Embryonic facial prominence (tissue), 1 donor: ENCODE results near the gene WNT7A.

Experiments used
- DNase-seq: peaks from one replicate; pipeline ENCODE4 v3.0.0-alpha.2; 2016; ENCODE audit errors: extremely low spot score

Gene WNT7A

GRCh38 chr3:13884851-13885703, 5.2 kb upstream of the WNT7A start:
- no peak for DNase-seq

- no peak for DNase-seq
Observed at GRCh38 chr3:13883681-13884080, 3.8 kb upstream of the WNT7A start.

DNA sequence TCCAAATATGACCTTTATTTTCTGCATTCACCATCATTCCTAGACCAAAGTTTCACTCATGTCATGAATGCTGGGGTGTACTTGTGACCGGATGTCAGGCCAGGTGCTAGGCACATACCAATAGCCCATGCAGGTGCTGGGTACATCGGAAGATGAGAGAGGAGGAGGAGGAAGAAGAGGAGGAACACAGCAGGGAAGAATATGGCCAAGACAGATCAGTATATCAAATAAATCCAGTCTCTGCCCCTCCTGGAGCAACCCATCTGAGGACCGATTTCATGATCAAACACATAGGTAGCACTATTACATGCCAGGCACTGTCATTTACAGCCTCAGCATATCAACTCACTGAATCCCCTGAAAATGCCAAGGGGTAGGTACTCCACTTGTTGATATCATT, 3.0 kb upstream of the WNT7A start:
- DNase-seq: no peak

DNA sequence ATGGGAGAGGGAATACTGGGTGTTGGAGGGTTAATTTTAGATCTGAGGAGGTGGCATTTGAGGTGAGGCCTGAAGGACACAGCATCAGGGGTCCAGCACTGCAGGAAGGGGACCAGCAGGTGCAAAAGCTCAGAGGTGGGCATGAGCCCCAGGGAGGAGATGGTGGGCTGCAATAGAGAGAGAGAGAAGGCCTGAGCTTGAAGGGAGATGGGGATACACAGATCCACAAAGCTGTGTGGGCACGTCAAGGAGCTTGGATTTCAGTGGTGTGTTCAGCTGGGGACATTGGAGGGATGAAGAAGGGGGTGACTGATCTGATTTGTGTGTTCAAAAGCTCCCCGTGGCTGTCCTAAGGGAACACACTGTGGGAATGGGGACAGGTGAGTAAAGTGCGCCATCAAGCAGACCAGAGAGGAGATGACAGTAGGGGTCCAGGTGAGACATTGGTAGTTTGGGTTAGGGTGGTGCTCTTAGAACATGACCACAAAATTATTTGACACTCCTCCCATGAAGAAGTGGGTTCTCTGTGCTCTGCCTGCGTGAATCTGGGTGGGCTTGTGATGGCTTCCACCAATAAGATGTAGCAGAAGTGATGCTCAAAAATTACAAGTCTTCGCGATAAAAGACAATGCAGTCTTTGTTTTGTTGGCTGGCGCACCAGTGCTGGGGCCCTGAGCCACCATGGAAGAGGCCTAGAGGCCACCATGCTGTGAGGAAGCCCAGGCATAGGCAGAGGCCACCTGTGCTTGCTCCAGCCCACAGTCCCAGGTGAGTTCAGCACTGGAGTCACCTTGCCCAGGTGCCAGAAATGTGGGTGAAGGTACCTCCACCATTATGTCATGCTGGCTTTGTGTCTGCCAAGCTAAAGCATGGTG, 1.9 kb upstream of the WNT7A start:
- DNase-seq: no peak

DNA sequence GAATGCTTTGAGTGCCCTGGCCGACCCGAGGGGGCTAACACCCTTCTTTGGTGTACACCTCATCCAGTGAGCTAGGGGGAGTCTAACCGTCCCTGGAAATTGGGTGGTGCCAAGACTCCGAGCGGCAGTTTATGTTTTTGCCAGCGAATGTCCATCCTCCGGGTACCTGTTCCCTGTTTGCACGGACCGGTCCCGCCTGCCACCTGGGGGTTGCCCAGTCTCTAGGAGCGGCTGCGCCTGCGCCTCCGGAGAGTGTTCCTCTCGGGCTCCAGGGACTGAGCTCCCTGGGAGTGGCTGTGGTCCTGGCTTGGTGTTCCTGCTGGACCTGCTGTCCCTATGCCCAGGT, 913 bp upstream of the WNT7A start:
- no peak for DNase-seq

GRCh38 chr3:13879102-13879945, 547 bp downstream of the WNT7A start:
- no peak for DNase-seq

DNA sequence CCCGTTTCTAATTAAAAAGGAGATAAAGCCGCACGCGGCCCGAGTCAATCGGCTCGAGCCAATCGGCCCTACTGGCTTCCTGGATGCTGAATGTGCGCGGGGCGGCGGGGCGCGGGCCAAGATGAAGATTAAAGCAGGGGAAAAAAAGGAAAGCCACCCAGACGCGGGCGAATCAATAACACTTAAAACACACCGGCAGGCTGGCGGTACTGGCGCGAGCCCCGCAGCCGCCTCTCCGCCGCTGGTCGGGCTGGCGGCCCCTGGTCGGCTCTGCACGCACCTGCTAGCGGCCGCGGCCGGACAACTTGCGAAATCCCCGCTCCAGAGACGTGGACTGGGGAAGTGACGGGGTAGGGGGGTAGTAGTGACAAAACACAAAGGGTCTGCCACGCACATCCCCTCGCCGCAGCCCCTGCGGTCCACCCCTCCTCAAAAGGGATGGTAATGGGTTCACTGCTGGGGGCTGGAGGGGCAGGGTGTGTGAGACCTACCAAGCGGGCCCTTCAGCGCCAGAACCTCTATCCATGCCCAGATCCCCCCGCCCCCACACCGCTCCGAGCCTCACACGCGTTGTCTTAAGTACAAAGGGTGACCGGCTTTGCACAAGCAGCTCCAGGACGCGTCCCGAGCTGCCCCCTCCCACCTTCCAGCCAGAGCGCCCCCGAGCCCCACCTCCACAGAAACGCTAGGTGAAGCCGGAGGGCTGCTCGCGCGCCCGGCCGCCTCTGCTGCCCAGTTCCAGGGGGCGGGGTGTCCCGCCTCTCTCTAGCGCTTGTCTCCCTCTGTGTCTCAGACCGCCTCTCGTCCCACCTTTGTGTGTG, 1.4 kb downstream of the WNT7A start:
- DNase-seq: no peak

GRCh38 chr3:13877911-13878280, 2.0 kb downstream of the WNT7A start:
- DNase-seq: no peak

- DNase-seq: no peak
Observed at GRCh38 chr3:13876451-13877100, 3.3 kb downstream of the WNT7A start.

DNA sequence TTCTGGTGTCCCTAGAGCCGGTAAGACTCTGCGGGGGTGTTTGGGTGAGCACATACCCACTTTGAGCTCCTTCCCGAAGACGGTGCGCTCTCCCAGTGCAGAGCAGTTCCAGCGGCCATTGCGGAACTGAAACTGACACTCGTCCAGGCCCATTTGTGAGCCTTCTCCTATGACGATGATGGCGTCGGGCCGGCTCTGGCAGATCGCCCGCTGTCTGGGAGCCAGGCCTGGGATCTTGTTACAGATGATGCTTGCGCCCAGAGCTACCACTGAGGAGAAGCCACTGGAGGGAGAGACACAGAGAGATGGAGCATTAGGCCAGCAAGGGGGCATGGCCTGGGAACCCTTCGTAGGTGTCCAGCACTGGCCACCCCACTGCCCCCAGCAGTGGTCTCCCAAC, 5.0 kb downstream of the WNT7A start:
- no peak for DNase-seq

DNA sequence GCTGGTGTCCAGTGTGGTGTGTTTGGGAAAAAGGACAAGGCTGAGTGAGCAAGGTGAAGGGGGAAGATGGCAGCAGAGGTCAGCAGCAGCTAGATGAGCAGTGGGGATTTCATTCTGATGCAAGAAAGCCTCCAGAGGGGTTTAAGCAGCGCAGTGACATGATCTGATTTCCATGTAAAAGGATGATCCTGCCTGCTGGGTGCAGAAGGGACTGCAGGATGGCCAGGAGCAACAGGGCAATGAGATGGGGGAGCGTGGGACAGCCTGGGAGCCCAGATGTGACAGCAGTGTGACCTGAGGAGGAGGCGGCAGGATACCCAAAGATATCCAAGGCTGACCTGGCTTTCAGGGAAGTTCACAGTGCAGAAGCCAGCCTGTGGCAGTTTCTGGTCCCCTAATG, 6.1 kb downstream of the WNT7A start:
- no peak for DNase-seq

DNA sequence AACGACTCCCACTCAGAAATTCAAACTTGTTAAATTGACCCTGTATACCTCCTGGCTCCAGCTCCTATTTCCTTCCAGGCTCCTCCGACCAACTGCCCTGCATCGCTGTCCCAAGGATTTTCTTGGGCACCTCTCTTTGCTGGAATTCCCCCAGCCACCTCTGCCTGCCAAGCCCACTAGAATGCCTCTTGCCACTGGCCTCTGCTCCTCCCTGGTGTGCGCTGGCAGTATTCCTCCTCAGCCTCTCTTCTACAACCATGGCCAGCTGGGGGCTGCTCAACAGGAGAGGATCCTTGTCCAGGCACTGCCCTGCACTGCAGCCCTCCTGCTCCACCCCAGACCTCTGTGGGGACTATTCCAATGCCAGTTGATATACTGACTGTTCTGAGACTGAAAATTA, 7.4 kb downstream of the WNT7A start:
- no peak for DNase-seq

DNA sequence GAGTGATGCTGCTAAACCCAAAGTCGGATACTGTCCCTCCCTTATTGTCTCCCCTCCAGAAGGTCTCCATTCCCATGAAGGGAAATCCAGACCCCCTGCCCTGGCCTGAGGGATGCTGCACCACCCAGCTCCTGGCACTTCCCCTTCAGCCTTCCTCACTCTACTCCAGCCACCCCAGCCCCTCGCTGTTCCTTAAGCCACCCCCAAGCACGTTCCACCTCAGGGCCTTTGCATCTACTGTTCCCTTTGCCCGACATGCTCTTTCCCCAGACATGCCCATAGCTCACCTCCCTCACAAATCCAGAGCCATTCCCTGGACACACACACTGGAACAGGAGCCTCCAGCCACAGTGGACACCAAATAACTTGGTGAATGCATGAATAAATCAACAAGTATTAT, 8.1 kb downstream of the WNT7A start:
- no peak for DNase-seq

GRCh38 chr3:13870902-13871301, 9.0 kb downstream of the WNT7A start:
- DNase-seq: no peak

DNA sequence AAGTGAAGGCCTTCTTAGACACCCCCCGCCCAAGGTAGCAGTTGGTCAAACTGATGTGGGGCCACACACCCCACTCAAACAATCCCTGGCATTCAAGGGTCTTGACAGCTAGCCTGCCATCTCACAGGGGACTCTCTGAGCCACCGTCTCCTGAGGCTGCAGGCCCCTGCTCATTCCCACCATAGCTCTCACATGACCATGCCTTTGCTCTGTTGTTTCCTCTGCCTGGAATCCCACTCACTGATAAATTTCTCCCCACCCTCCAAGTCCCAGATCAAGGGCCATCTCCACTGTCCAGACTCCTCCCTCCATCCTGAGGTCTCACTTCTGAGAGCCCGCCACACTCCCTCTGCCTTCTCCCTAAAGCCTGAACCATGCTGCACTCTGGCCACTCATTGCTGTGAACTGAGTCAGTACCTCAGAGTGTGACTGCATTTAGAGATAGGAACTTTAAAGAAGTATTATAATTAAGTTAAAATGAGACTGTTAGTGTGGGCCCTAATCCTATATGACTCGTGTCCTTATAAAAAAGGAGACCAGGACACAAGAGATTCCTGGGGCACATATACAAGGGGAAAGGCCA, 10.0 kb downstream of the WNT7A start:
- no peak for DNase-seq

GRCh38 chr3:13868844-13869724, 10.8 kb downstream of the WNT7A start:
- no peak for DNase-seq

GRCh38 chr3:13867732-13868131, 12.1 kb downstream of the WNT7A start:
- no peak for DNase-seq

DNA sequence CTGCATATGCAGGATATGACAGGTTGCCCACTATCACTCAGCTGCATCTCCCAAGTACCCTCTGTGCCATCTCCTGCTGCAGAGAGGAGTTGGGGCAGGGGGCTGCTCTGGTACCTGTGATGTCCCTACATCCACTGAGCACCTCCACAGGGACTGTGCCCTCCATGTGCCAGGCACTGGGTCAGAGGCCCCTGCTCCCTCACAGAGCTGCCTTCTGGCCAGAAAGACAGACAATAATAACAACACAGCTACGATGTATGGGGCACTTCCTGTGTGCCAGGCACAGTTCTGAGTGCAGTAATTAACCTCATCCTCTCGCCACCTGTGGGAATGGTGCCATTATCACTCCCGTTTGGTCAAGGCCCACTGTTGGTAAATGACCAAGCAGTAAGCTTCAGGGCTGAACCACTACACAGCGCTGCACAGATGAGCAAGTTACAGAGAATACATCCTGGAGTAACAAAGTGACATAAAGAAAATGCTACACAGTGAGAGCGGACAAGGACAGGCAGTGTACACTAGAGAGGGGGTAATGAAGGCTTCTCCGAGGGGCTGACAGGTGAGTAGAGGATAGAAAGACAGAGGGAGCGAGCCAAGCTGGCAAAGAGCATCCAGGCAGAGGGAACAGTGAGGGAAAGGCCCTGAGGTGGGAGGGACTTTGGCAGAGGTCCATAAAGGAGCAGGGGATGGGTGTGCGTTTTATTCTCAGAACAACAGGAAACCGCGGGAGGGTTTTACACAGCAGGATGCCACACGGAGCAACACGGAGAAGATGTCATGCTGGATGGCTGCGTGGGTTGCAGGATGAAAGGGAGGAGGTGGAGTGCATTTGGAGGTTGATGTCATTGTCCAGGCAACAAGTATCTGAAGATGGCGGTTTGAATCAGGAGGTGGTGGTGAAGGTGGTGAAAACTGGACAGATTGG, 13.6 kb downstream of the WNT7A start:
- DNase-seq: no peak
